GM12878 (cell line): ENCODE results near the gene RFT1. TPM values are rescaled to one million over a fixed set of nuclear protein-coding genes. Genes with fewer than 3 reads are reported as not detected.

Experiments used
- BCL11A ChIP-seq: IDR thresholded peaks from 2 replicates; pipeline ENCODE4 v1.6.1; 2011; ENCODE audit warnings: low read depth, low read length
- BMI1 ChIP-seq: fragments of 450-650 bp; IDR thresholded peaks from 2 replicates; pipeline ENCODE4 v1.6.1; 2016; ENCODE audit warnings: mild to moderate bottlenecking, moderate library complexity, borderline replicate concordance
- CBFB ChIP-seq: IDR thresholded peaks from 2 replicates; pipeline ENCODE4 v1.6.1; 2016; ENCODE audit warnings: antibody characterized with exemption, low read depth
- DPF2 ChIP-seq: fragments of 450-650 bp; IDR thresholded peaks from 2 replicates; pipeline ENCODE4 v1.6.1; 2017; ENCODE audit warnings: mild to moderate bottlenecking
- EED ChIP-seq: sonication (generic); IDR thresholded peaks from 2 replicates; pipeline ENCODE4 v1.6.1; 2016; ENCODE audit warnings: antibody characterized with exemption, low read depth
- EGR1 ChIP-seq, 2 experiments: IDR thresholded peaks; 1 replicate in 1 of 2; 2 replicates in 1 of 2; pipeline ENCODE4 v1.6.1; 2011 to 2012; ENCODE audit warnings: low read depth in 2 of 2, low read length in 2 of 2, borderline replicate concordance in 1 of 2, mild to moderate bottlenecking in 1 of 2, moderate library complexity in 1 of 2
- GATAD2B ChIP-seq: fragments of 450-650 bp; conservative IDR thresholded peaks from 2 replicates; pipeline ENCODE4 v1.6.1; 2017; ENCODE audit warnings: low read depth, mild to moderate bottlenecking, moderate library complexity
- HCFC1 ChIP-seq: fragments of 150-350 bp; IDR thresholded peaks from 2 replicates; pipeline ENCODE4 v1.6.1; 2014; ENCODE audit warnings: low read length
- HDAC6 ChIP-seq: fragments of 200-600 bp; sonication (generic); IDR thresholded peaks from one replicate; pipeline ENCODE4 v1.8.0; 2017; ENCODE audit warnings: antibody characterized with exemption; ENCODE audit not compliant: unreplicated experiment
- HDGF ChIP-seq: fragments of 450-650 bp; IDR thresholded peaks from 2 replicates; pipeline ENCODE4 v1.6.1; 2016; ENCODE audit warnings: antibody characterized with exemption
- IRF4 ChIP-seq: IDR thresholded peaks from 2 replicates; pipeline ENCODE4 v1.6.1; 2011; ENCODE audit warnings: low read depth, low read length
- KAT2A ChIP-seq: conservative IDR thresholded peaks from 2 replicates; pipeline ENCODE4 v1.6.1; 2011; ENCODE audit warnings: low read depth, low read length; ENCODE audit not compliant: control insufficient read depth
- KDM1A ChIP-seq: fragments of 200-600 bp; sonication (generic); IDR thresholded peaks from 2 replicates; pipeline ENCODE4 v1.6.1; 2016; ENCODE audit warnings: borderline replicate concordance
- MXI1 ChIP-seq: fragments of 150-350 bp; IDR thresholded peaks from 2 replicates; pipeline ENCODE4 v1.6.1; 2011; ENCODE audit warnings: low read depth, mild to moderate bottlenecking, inconsistent platforms, low read length, improper control_type of control experiment
- MYB ChIP-seq: fragments of 150-350 bp; IDR thresholded peaks from 2 replicates; pipeline ENCODE4 v1.6.1; 2014; ENCODE audit warnings: mild to moderate bottlenecking, low read depth, low read length, borderline replicate concordance
- PAX5 ChIP-seq: IDR thresholded peaks from 2 replicates; pipeline ENCODE4 v1.6.1; 2011; ENCODE audit warnings: low read depth, low read length, borderline replicate concordance
- PBX3 ChIP-seq: IDR thresholded peaks from 2 replicates; pipeline ENCODE4 v1.6.1; 2011; ENCODE audit warnings: mild to moderate bottlenecking, low read depth, low read length, moderate library complexity; ENCODE audit not compliant: insufficient replicate concordance
- POU2F2 ChIP-seq: IDR thresholded peaks from 3 replicates; pipeline ENCODE4 v1.6.1; 2011; ENCODE audit warnings: low read depth, mild to moderate bottlenecking, low read length, borderline replicate concordance
- RAD21 ChIP-seq: IDR thresholded peaks from 2 replicates; pipeline ENCODE4 v1.6.1; 2011; ENCODE audit warnings: mild to moderate bottlenecking, low read depth, low read length, moderate library complexity; ENCODE audit not compliant: insufficient read depth
- SKIL ChIP-seq: fragments of 450-650 bp; IDR thresholded peaks from 2 replicates; pipeline ENCODE4 v1.6.1; 2017; ENCODE audit warnings: mild to moderate bottlenecking, low read depth, inconsistent platforms; ENCODE audit not compliant: poor library complexity, severe bottlenecking
- SMC3 ChIP-seq: IDR thresholded peaks from 2 replicates; pipeline ENCODE4 v1.6.1; 2011; ENCODE audit warnings: low read length, improper control_type of control experiment, borderline replicate concordance
- SREBF1 ChIP-seq: IDR thresholded peaks from 2 replicates; pipeline ENCODE4 v1.6.1; 2012; ENCODE audit warnings: mild to moderate bottlenecking, low read length
- YBX1 ChIP-seq: fragments of 450-650 bp; IDR thresholded peaks from 2 replicates; pipeline ENCODE4 v1.6.1; 2016; ENCODE audit warnings: antibody characterized with exemption
- ZNF24 ChIP-seq: fragments of 450-650 bp; IDR thresholded peaks from 2 replicates; pipeline ENCODE4 v1.6.1; 2017; ENCODE audit warnings: antibody characterized with exemption, mild to moderate bottlenecking
- ZZZ3 ChIP-seq: IDR thresholded peaks from 2 replicates; pipeline ENCODE4 v1.6.1; 2011; ENCODE audit warnings: low read depth; ENCODE audit not compliant: control insufficient read depth, insufficient read length
- polyA plus RNA-seq, 11 experiments: library from polyadenylated mRNA; depleted of rRNA in 4 of 11; unstranded in 6 of 11; stranded (reverse) in 5 of 11; fragments of >200 nt; fragmentation: Nextera tagmentation in 4 of 11; fragmentation: Illumina TruSeq in 1 of 11; extraction: Ambion mirVana in 4 of 11; extraction: Trizol in 1 of 11; gene quantifications; 1 replicate in 1 of 11; 2 replicates in 10 of 11; pipeline versions ENCODE4 v1.2.1 to v1.2.3, GENCODE V29; 2011 to 2016; ENCODE audit warnings: inconsistent platforms in 2 of 11, missing spikeins in 2 of 11, low read depth in 1 of 11
- total RNA-seq, 4 experiments: library from RNA; depleted of rRNA in 3 of 4; stranded (reverse); fragments of >200 nt in 3 of 4; fragmentation: Illumina TruSeq in 1 of 4; extraction: Trizol in 1 of 4; gene quantifications; 2 replicates each; pipeline versions ENCODE4 v1.2.1 to v1.2.3, GENCODE V29; 2013 to 2021
- TF ChIP-seq, protein P1 (sequence below): IDR thresholded peaks from 2 replicates; pipeline ENCODE4 v1.6.1; 2012; ENCODE audit warnings: mild to moderate bottlenecking, low read depth, low read length

RFT1 gene
- total and polyA plus RNA-seq, 10 of the 15 experiments (the other 5 are each of a cell fraction or from before 2014, with no cell fraction given) = 16.6 to 75.1 (median 34.5) TPM

- TF ChIP-seq MXI1 (no peak), CBFB (no peak), YBX1 (no peak), RAD21 (no peak), KDM1A (no peak), MYB (no peak), SKIL (peak; percentile 44), ZNF24 (no peak), EGR1 (IDR thresholded peaks at IDR 0.05; ENCODE audit: borderline replicate concordance in 1 of 2, low read depth in 2 of 2, low read length in 2 of 2) (peak in 1 of 2 experiments; percentile 96; a peak in 2 of 3 replicates), HDAC6 (no peak), SREBF1 (no peak), IRF4 (no peak), EED (peak; percentile 79), BCL11A (0 out of 2 replicates have a peak, but pooled peaks have one; percentile 21), POU2F2 (no peak), HDGF (peak; percentile 49; the same call in 1 of the 2 replicates), SMC3 (no peak), PBX3 (no peak), BMI1 (no peak), KAT2A (no peak), GATAD2B (peak; percentile 37; the same call in 1 of the 2 replicates), ZZZ3 (no peak), PAX5 (peak; percentile 18; the same call in 1 of the 2 replicates), DPF2 (peak; percentile 61), HCFC1 (no peak)
- TF ChIP-seq, protein P1, sequence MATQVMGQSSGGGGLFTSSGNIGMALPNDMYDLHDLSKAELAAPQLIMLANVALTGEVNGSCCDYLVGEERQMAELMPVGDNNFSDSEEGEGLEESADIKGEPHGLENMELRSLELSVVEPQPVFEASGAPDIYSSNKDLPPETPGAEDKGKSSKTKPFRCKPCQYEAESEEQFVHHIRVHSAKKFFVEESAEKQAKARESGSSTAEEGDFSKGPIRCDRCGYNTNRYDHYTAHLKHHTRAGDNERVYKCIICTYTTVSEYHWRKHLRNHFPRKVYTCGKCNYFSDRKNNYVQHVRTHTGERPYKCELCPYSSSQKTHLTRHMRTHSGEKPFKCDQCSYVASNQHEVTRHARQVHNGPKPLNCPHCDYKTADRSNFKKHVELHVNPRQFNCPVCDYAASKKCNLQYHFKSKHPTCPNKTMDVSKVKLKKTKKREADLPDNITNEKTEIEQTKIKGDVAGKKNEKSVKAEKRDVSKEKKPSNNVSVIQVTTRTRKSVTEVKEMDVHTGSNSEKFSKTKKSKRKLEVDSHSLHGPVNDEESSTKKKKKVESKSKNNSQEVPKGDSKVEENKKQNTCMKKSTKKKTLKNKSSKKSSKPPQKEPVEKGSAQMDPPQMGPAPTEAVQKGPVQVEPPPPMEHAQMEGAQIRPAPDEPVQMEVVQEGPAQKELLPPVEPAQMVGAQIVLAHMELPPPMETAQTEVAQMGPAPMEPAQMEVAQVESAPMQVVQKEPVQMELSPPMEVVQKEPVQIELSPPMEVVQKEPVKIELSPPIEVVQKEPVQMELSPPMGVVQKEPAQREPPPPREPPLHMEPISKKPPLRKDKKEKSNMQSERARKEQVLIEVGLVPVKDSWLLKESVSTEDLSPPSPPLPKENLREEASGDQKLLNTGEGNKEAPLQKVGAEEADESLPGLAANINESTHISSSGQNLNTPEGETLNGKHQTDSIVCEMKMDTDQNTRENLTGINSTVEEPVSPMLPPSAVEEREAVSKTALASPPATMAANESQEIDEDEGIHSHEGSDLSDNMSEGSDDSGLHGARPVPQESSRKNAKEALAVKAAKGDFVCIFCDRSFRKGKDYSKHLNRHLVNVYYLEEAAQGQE = no peak
These were observed 31.8 kb upstream of the RFT1 start (continued) for GRCh38 chr3:53161820-53162671.
